Vagina (tissue), 2 donors: ENCODE measurements around the gene FOXP2.

Experiments
- CTCF ChIP-seq, 3 experiments: fragments of 450-650 bp in 2 of 3; fragments of 200-600 bp in 1 of 3; sonication (generic) in 1 of 3; IDR thresholded peaks; one replicate each; pipeline ENCODE4 v1.5.1; 2017 to 2019; ENCODE audit warnings: antibody characterized with exemption in 3 of 3, mild to moderate bottlenecking in 2 of 3, moderate library complexity in 2 of 3
- POLR2A ChIP-seq, 2 donors: fragments of 450-650 bp; IDR thresholded peaks; one replicate each; pipeline ENCODE4 v1.6.1; 2017; ENCODE audit warnings: antibody characterized with exemption in 2 of 2, mild to moderate bottlenecking in 2 of 2, moderate library complexity in 2 of 2

- TF ChIP-seq POLR2A (IDR thresholded peaks at IDR 0.05) (no peak), CTCF (IDR thresholded peaks at IDR 0.05) (no peak)
These were observed 213.7 kb downstream of the FOXP2 start for GRCh38 chr7:114628362-114628761.
